Astrocyte of the spinal cord (primary cell): ENCODE measurements around the gene ZNF652.

Experiments used
- DNase-seq: peaks from one replicate; pipeline ENCODE4 v3.0.0; 2011; ENCODE audit warnings: low read depth, low spot score
- H3K4me3 ChIP-seq: 2 replicates; pipeline ENCODE4 v1.5.1; 2011; ENCODE audit warnings: low read depth, mild to moderate bottlenecking, low read length, moderate library complexity
- in situ Hi-C: cut with HindIII; loops from 2 replicates; pipeline ENCODE4 v1.10.0; 2017; ENCODE audit warnings: low sequenced_read_pairs
- TF ChIP-seq, protein P1 (sequence below): IDR thresholded peaks from 2 replicates; pipeline ENCODE4 v1.5.1; 2012; ENCODE audit warnings: low read depth, mild to moderate bottlenecking, low read length, inconsistent platforms

The ZNF652 gene

GRCh38 chr17:49404361-49404760, 42.3 kb upstream of the ZNF652 start:
- in situ Hi-C loops = no loop called here
- TF ChIP-seq, protein P1, sequence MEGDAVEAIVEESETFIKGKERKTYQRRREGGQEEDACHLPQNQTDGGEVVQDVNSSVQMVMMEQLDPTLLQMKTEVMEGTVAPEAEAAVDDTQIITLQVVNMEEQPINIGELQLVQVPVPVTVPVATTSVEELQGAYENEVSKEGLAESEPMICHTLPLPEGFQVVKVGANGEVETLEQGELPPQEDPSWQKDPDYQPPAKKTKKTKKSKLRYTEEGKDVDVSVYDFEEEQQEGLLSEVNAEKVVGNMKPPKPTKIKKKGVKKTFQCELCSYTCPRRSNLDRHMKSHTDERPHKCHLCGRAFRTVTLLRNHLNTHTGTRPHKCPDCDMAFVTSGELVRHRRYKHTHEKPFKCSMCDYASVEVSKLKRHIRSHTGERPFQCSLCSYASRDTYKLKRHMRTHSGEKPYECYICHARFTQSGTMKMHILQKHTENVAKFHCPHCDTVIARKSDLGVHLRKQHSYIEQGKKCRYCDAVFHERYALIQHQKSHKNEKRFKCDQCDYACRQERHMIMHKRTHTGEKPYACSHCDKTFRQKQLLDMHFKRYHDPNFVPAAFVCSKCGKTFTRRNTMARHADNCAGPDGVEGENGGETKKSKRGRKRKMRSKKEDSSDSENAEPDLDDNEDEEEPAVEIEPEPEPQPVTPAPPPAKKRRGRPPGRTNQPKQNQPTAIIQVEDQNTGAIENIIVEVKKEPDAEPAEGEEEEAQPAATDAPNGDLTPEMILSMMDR = no peak
- no peak for DNase-seq
- no peak overlapping the region for H3K4me3 ChIP-seq

GRCh38 chr17:49403514-49404289, 41.7 kb upstream of the ZNF652 start:
- H3K4me3 ChIP-seq = no peak overlapping the region
- in situ Hi-C loops = no loop called here
- DNase-seq = no peak
- TF ChIP-seq, protein P1 = no peak

GRCh38 chr17:49402706-49403105, 40.7 kb upstream of the ZNF652 start:
- no peak overlapping the region for H3K4me3 ChIP-seq
- DNase-seq = no peak
- TF ChIP-seq, protein P1 = no peak
- in situ Hi-C loops = no loop called here

DNA sequence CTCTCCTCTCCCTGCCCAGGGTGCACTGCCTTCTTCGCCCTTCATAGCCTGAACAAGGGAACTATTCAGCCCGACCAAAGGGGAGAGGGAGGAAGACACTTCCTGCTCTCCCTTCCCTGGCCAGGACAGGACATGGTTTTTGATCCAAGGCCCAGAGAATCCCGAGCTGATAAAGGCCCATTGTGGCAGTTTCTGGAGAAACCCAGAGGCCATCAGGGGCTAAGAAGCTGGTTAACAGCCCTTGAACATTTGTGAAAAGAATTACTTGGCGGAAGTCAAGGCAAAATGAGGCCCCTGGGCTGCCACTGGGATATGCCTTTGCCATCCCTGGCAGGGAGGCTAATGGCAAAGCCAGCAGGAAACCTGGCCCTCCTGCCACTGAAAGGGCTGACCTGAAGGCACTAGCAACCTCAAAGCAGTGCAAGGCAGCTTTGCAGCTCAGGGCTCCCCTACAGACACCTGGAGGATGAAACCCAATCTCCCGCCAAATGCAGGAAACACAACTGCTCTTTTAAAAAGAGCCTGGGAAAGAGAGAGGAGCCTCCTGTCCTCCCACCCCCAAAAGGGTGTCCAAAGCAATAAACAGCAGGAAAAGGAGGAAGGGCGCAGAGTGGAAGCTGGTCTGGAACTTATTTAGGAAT, 40.0 kb upstream of the ZNF652 start:
- in situ Hi-C loops = no loop called here
- DNase-seq = no peak
- TF ChIP-seq, protein P1 = no peak
- H3K4me3 ChIP-seq = no peak overlapping the region

GRCh38 chr17:49399995-49400394, 37.9 kb upstream of the ZNF652 start:
- in situ Hi-C loops = no loop called here
- no peak overlapping the region for H3K4me3 ChIP-seq
- DNase-seq = no peak

GRCh38 chr17:49397586-49397985, 35.5 kb upstream of the ZNF652 start:
- DNase-seq = no peak
- TF ChIP-seq, protein P1 = no peak
- in situ Hi-C loops = no loop called here
- H3K4me3 ChIP-seq = no peak overlapping the region

More at GRCh38 chr17:49399995-49400394, 37.9 kb upstream of the ZNF652 start:
- TF ChIP-seq, protein P1 = no peak
